Lower lobe of right lung (tissue), 2 donors: ENCODE measurements around the gene ANKRD13D. TPM values are rescaled to one million over a fixed set of nuclear protein-coding genes. Genes with fewer than 3 reads are reported as not detected.

ENCODE experiments used
- ATAC-seq, 2 donors: fragments of 200-7000 bp; cut with Tn5 transposase; one replicate each; pipeline ENCODE4 v1.9.1; 2020 to 2022; ENCODE audit warnings: mild to moderate bottlenecking in 2 of 2, moderate library complexity in 2 of 2
- DNase-seq: peaks from one replicate; pipeline ENCODE4 v3.0.0-alpha.2; 2020
- H3K27ac ChIP-seq: fragments of 200-600 bp; one replicate; pipeline ENCODE4 v1.8.0; 2022
- H3K27me3 ChIP-seq: fragments of 200-600 bp; one replicate; pipeline ENCODE4 v1.8.0; 2022; ENCODE audit warnings: low read depth
- H3K36me3 ChIP-seq: fragments of 200-600 bp; one replicate; pipeline ENCODE4 v1.8.0; 2022; ENCODE audit warnings: mild to moderate bottlenecking
- H3K4me1 ChIP-seq: fragments of 200-600 bp; one replicate; pipeline ENCODE4 v1.8.0; 2022
- H3K4me3 ChIP-seq: fragments of 200-600 bp; one replicate; pipeline ENCODE4 v1.8.0; 2022; ENCODE audit warnings: mild to moderate bottlenecking
- H3K9me3 ChIP-seq: fragments of 200-600 bp; one replicate; pipeline ENCODE4 v1.8.0; 2022
- intact Hi-C: fragments of 100-400 bp; cut with DNase I; formaldehyde crosslinking; loops from one replicate; pipeline ENCODE4 v1.11.0; 2022
- total RNA-seq: library from RNA; stranded (reverse); fragmentation: NEBNext Ultra II Directional; extraction: Animal tissue kit (Norgen Biotek cat#: 25700); gene quantifications from one replicate; pipeline ENCODE4 v1.2.1, GENCODE V29; 2021
- TF ChIP-seq, protein P1 (sequence below): fragments of 200-600 bp; IDR thresholded peaks from one replicate; pipeline ENCODE4 v1.8.0; 2022; ENCODE audit warnings: antibody characterized with exemption, mild to moderate bottlenecking
- donor health status: DM: no; HTN: yes; CAD: no; lungs with severe emphysema.

The ANKRD13D gene
- total RNA-seq, 1 donor from 2014 or later = 66.9 TPM

- TF ChIP-seq, protein P1, sequence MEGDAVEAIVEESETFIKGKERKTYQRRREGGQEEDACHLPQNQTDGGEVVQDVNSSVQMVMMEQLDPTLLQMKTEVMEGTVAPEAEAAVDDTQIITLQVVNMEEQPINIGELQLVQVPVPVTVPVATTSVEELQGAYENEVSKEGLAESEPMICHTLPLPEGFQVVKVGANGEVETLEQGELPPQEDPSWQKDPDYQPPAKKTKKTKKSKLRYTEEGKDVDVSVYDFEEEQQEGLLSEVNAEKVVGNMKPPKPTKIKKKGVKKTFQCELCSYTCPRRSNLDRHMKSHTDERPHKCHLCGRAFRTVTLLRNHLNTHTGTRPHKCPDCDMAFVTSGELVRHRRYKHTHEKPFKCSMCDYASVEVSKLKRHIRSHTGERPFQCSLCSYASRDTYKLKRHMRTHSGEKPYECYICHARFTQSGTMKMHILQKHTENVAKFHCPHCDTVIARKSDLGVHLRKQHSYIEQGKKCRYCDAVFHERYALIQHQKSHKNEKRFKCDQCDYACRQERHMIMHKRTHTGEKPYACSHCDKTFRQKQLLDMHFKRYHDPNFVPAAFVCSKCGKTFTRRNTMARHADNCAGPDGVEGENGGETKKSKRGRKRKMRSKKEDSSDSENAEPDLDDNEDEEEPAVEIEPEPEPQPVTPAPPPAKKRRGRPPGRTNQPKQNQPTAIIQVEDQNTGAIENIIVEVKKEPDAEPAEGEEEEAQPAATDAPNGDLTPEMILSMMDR = no peak
- Histone ChIP-seq H3K27ac (no peak overlapping the region), H3K36me3 (no peaks in the 10 kb centered on the region), H3K9me3 (no peaks in the 10 kb centered on the region), H3K27me3 (no peaks in the 10 kb centered on the region), H3K4me3 (no peak overlapping the region), H3K4me1 (peaks cover 42% of the 10 kb centered on the region)
- intact Hi-C loops = no loop called here
- DNase-seq (no peak), ATAC-seq (no peak)
These were observed 59.1 kb downstream of the ANKRD13D start for GRCh38 chr11:67347964-67348749.

- TF ChIP-seq, protein P1 = no peak
- Histone ChIP-seq H3K9me3 (no peaks in the 10 kb centered on the region), H3K27me3 (no peaks in the 10 kb centered on the region), H3K36me3 (no peaks in the 10 kb centered on the region), H3K4me3 (no peak overlapping the region), H3K27ac (no peak overlapping the region), H3K4me1 (peaks cover 45% of the 10 kb centered on the region)
- DNase-seq (no peak), ATAC-seq (no peak)
- intact Hi-C loops = no loop called here
These were observed 59.9 kb downstream of the ANKRD13D start for GRCh38 chr11:67349036-67349435.

DNA sequence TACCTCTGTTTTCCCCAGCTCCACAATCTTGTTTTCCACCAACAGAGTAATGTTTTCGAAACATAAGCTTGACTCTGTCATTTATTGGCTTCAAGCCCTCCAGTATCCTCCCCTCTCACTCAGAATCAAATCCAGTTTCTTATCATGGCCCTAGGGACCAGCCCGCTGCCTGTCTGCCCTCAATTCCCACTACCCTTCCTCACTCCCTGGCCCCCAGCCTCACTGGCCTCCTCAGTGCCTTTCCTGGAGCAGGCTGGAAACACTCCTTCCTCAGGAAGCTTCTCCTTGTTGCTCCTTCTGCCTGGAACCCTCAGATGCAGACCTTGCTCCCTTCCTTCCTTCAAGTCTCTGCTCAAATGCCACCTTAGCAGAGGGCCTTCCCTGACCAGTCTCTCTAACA is 60.4 kb downstream of the ANKRD13D start:
- no peak overlapping the region for H3K4me3 ChIP-seq
- intact Hi-C loops = no loop called here
- TF ChIP-seq, protein P1 = no peak
- ATAC-seq = no peak
- no peaks in the 10 kb centered on the region for H3K27me3 ChIP-seq
- H3K4me1 ChIP-seq = peaks cover 50% of the 10 kb centered on the region
- no peaks in the 10 kb centered on the region for H3K9me3 ChIP-seq
- no peaks in the 10 kb centered on the region for H3K36me3 ChIP-seq
- DNase-seq = no peak
- H3K27ac ChIP-seq = no peak overlapping the region

DNA sequence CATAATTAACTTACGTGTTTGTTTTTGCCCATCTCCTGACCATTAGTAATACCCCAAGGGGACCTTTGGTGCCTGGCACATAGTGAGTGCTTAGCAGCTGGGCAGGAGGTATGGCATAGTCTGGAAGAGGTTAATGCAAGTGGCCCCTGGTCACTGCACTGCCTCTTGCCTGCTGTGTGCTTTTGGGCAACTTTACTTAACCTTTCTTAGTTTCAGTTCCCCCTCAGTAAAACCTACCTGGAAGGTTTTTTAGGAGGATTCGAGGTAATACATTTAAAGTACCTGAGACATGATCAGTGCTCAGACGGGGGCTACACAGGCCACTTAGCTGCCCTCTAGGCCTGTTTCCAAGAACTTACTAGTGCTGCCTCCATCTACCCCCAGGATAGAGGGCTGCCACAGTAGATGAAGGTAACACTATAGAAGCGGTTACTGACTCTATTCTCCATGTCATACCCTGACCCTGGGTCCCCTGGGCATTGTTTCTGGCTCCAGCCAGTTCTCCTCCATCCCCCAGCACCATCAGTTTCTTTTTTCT is 60.9 kb downstream of the ANKRD13D start:
- ATAC-seq (no peak), DNase-seq (no peak)
- H3K27me3 ChIP-seq = no peaks in the 10 kb centered on the region
- intact Hi-C loops = loop anchor here (5.0 kb wide), 1 partner anchor 37 kb away; no protein-coding TSS in a partner anchor
- TF ChIP-seq, protein P1 = no peak
- no peaks in the 10 kb centered on the region for H3K9me3 ChIP-seq
- no peaks in the 10 kb centered on the region for H3K36me3 ChIP-seq
- H3K27ac ChIP-seq = no peak overlapping the region
- H3K4me1 ChIP-seq = peaks cover 52% of the 10 kb centered on the region
- no peak overlapping the region for H3K4me3 ChIP-seq

DNA sequence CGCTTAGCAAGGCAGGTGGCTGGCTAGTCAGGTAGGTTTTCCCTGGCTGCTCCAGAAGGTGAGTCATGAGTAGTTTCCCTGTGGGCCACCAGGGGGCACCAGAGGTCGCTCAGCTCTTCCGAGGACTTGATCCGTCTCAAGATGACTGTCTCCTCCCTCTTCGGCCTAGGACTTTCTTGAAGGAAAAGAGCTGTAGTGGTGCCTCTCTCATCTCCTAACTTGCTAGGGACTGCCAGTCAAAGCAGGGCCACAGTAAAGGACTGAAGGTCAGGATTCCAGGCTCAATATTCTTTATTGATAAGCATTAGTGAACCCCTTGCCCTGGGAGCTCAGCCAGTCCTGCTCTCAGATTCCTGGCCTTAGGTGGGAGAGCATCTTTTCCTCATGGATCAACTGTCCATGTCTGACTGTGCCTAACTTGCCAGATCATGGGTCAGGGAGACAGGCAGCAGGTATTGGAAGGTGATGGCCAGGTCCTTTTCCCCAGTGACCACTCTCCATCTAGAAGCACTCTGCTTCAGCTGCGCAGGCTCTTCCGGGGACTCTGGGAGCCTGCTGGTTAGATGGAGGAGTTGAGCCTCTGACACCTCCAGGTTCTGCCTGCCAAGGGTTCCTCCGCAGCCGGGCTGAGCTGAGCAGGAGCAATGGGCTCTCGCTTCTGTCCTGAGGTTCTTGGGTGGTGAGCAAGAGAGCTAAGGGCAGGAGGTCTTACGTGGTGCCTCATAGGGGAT is 62.3 kb downstream of the ANKRD13D start:
- peak; percentile 77 for DNase-seq
- intact Hi-C loops = loop anchor here (5.0 kb wide), 1 partner anchor 36 kb away; no protein-coding TSS in a partner anchor

More for the DNA sequence above, 62.3 kb downstream of the ANKRD13D start:
- Histone ChIP-seq H3K9me3 (no peaks in the 10 kb centered on the region), H3K4me3 (no peak overlapping the region), H3K27me3 (no peaks in the 10 kb centered on the region), H3K36me3 (no peaks in the 10 kb centered on the region), H3K4me1 (peaks cover 54% of the 10 kb centered on the region), H3K27ac (peak overlapping the region; percentile 94)
- TF ChIP-seq, protein P1 = peak; percentile 92
- ATAC-seq = peak; percentile 40 to 41

Other genes starting within 250 kb of the ANKRD13D start
- 12.2 TPM for gene RHOD, start 232.5 kb upstream of the ANKRD13D start, total RNA-seq
- gene KDM2A, start 170.0 kb upstream of the ANKRD13D start, total RNA-seq = 80.5 TPM
- 101 TPM for gene GRK2, start 22.8 kb upstream of the ANKRD13D start, total RNA-seq
- 37.7 TPM for gene SSH3, start 14.2 kb downstream of the ANKRD13D start, total RNA-seq
- gene POLD4, start 64.2 kb downstream of the ANKRD13D start, total RNA-seq = 86.6 TPM
- gene CLCF1, start 84.3 kb downstream of the ANKRD13D start, total RNA-seq = 3.7 TPM
- 28.9 TPM for gene RAD9A, start 102.7 kb downstream of the ANKRD13D start, total RNA-seq
- 144 TPM for gene PPP1CA, start 112.6 kb downstream of the ANKRD13D start, total RNA-seq
- 45.3 TPM for gene TBC1D10C, start 114.8 kb downstream of the ANKRD13D start, total RNA-seq
- gene CARNS1, start 126.4 kb downstream of the ANKRD13D start, total RNA-seq = 0.71 TPM
- gene RPS6KB2, start 139.2 kb downstream of the ANKRD13D start, total RNA-seq = 42.1 TPM
- gene PTPRCAP, start 148.4 kb downstream of the ANKRD13D start, total RNA-seq = 15.7 TPM
- 150 TPM for gene CORO1B, start 154.2 kb downstream of the ANKRD13D start, total RNA-seq
- gene GPR152, start 163.4 kb downstream of the ANKRD13D start, total RNA-seq = not detected
- gene CABP4, start 166.1 kb downstream of the ANKRD13D start, total RNA-seq = 4.0 TPM
- gene TMEM134, start 179.9 kb downstream of the ANKRD13D start, total RNA-seq = 49.1 TPM
- gene AIP, start 193.7 kb downstream of the ANKRD13D start, total RNA-seq = 85.2 TPM
- 54.1 TPM for gene PITPNM1, start 216.1 kb downstream of the ANKRD13D start, total RNA-seq
- 79.7 TPM for gene CDK2AP2, start 218.9 kb downstream of the ANKRD13D start, total RNA-seq
- not detected for gene CABP2, start 234.1 kb downstream of the ANKRD13D start, total RNA-seq